ENCODE results near the gene HTR4.
"Not testable (repeated sequence)": the region's sequence is repeated elsewhere in the genome, so short reads cannot be mapped to it uniquely, and the experiment has no call there.

Gene HTR4, protein sequence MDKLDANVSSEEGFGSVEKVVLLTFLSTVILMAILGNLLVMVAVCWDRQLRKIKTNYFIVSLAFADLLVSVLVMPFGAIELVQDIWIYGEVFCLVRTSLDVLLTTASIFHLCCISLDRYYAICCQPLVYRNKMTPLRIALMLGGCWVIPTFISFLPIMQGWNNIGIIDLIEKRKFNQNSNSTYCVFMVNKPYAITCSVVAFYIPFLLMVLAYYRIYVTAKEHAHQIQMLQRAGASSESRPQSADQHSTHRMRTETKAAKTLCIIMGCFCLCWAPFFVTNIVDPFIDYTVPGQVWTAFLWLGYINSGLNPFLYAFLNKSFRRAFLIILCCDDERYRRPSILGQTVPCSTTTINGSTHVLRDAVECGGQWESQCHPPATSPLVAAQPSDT

DNA sequence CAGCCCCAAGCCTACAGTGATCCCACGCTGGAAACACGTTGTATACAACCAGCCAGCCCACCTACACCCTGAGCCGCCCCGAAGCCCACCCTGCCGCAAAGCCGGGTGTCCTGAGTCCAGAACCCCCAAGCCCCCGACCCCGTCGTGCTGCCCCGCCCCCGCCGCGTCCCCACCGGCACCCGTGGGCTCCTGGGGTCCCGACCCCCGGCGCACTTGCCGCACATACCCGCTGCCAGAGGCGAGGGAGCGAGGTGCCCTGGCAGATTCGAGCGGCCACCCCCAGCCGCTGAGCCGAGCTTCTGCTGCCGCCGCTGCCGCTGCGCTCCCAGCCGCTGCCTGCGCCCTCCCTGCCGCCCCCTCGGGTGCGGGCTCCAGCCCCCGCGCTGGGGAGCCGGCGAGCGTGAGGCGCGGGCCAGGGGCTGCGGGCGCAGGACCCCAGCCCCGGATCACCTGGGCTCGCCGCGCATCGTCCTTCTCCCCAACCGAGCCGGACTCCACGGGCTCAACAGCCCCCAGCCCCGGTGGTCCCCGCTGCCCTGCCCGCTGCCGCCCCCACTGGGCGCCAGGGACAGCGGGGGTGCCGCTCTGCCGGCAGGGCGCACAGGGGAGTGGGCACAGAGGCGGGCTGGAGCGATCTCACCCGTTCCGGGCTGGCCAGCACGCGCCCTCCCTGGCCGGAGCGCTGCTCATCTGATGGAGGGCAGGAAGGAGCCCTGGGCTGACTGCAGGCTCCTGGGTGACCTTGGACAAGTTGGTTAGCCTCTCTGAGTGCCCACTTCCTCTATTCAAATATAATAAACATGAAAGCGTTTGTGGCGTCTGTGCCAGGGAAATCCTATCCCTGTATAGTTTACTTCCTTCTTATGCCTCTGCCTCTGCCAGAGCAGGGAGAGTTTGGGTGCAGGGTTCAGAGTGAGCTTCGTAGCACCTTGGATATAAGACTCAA lies at the start of gene HTR4:
Gene HTR4 (minus strand): TSS at position 692 of the 946 bp plus-strand sequence. CDS start 17,513 bp downstream, outside the sequence.
- DNase-seq (ENCODE audit: low read depth in 2 of 2), result no peak

DNA sequence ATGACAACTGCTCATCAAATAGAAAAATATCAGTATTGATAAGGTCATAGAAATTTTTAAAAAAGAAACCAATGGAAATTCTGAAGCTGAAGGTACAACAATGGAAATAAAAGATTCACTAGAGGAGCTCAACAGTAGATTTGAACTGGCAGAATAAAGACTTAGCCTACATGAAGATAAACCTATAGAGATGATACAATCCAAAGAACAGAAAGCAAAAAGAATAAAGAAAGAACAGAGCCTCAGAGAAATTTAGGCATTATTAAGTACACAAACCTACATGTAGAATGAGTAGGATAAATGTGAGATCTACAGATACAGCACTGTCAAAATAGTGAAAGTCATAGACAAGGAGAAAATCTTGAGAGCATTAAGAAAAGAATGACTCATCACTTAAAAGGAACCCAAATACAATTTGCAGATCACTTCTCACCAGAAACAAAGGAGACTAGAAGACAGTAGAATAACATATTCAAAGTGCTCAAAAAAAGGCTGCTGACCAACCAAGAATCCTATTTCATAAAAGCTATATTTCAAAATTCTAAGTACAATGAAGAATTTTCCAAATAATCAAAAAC lies 47.8 kb upstream of the HTR4 start:
- no peak for DNase-seq (ENCODE audit: low read depth in 2 of 2)

GRCh38 chr5:148699028-148699427 lies 44.7 kb upstream of the HTR4 start:
- DNase-seq (ENCODE audit: low read depth in 2 of 2), result no peak

DNA sequence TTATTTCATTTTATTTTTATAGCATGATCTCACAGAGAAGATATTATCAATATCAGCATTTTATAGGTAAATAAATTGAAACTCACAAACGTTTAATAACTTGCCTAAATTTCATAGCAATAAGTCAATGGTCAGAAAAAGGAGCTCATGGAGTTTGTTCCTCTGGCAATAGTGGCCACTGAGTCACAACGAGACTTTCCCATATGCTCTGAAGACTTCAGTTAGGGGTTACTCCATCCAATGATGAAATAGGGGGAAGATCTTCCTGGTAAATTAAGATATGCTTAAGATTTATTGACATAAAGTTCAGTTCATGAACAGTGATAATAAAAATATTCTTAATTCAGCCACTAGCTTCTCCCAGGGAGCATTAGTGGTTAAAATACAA lies 43.5 kb upstream of the HTR4 start:
- DNase-seq (ENCODE audit: low read depth in 2 of 2), result no peak

DNA sequence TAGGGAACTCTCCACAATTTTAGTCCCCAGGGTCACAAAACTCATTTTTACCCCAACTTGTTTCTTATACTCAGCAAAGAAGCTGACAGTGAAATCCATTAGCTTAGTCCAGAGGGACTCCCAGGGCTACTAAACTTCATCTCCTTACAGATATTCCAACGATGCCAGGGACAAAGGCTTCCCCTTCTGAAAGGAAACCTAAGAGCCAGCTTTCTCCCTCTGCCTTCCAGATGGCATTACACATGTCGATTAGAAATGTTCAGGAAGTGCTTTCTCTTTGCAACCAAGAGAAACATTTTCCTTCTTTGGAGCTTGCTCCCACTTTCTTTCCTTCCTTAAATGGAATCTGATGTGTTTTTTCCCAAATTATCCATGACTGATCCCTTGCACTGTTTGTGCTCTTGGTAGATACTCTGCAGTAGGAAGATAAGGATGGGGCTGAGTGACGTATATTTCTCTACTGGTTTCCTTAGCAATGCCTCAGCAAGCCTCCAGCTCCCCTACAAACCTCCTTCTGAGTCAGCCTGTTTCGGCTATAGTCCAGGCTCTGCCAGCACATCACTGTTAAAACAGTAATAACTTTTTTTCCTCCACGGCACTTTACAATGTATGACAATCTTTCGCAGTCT lies 43.0 kb upstream of the HTR4 start:
- no peak for DNase-seq (ENCODE audit: low read depth in 2 of 2)

- no peak for DNase-seq (ENCODE audit: low read depth in 2 of 2)
Measured at GRCh38 chr5:148696187-148697036, 42.1 kb upstream of the HTR4 start.

DNA sequence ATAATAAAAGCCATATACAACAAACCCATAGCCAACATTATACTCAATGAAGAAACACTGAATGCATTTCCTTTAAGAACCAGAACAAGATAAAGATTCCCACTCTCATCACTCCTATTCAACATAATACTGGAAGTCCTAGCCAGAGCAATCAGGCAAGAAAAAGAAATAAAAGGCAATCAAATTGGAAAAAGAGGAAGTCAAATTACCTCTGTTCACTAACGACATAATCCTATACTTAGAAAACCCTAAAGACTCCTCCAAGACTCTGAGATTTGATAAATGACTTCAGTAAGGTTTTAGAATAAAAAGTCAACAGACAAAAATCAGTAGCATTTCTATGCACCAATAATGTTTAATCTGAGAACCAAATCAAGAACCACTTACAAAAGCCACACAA lies 36.6 kb upstream of the HTR4 start:
- DNase-seq (ENCODE audit: low read depth in 2 of 2), result no peak

DNA sequence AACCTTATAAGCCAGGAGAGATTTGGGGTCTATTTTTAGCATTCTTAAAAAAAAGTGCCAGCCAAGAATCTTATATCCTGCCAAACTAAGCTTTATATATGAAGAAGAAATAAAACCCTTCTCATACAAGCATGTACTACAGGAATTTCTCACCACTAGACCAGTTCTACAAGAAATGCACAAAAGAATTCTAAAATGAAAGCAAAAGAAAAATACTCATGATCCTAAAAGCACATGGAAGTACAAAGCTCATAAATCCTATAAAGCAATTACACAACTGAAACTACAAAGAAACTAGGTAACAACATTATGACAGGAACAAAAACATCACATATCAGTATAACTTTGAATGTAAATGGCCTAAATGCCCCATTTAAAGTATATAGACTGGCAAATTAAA lies 34.5 kb upstream of the HTR4 start:
- no peak for DNase-seq (ENCODE audit: low read depth in 2 of 2)

- no peak for DNase-seq (ENCODE audit: low read depth in 2 of 2)
Measured at GRCh38 chr5:148687871-148688270, 33.5 kb upstream of the HTR4 start.

DNA sequence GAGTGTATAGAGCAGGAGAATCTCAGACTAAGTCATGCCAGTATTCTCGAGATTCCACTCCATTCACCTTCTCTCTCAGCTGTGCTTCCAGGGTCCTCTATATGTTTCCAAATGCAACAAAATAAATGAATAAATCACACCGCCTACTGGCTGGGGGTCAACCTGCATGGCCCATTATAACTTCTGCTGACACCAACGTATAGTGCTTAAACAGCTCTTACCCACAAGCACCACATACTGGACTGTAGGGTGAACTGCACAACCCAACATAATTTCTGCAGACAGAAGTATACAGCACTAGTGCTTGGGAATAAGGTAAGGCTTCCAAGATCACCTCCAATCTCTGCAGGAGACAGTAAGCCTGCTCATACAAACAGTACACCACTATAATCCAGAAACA lies 33.1 kb upstream of the HTR4 start:
- no peak for DNase-seq (ENCODE audit: low read depth in 2 of 2)

DNA sequence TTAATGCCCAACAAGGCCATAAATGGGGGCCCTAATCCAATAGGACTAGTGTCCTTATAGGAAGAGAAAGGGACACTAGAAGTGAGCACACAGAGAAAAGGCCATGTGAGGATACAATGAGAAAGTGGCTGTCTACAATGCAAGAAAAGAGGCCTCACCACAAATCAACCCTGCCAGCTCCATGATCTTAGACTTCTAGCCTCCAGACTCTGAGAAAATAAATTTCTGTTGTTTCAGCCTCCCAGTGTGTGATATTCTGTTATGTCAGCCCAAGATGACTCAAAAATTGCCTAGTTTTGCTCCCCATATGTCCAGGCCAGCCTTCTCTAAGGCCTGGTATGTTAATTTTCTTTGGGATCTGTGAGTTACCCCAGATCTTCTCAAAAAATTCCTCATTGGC lies 32.3 kb upstream of the HTR4 start:
- no peak for DNase-seq (ENCODE audit: low read depth in 2 of 2)

- DNase-seq (ENCODE audit: low read depth in 2 of 2), result no peak
Measured at GRCh38 chr5:148685520-148686134, 31.3 kb upstream of the HTR4 start.

- no peak for DNase-seq (ENCODE audit: low read depth in 2 of 2)
Measured at GRCh38 chr5:148684528-148684927, 30.2 kb upstream of the HTR4 start.

DNA sequence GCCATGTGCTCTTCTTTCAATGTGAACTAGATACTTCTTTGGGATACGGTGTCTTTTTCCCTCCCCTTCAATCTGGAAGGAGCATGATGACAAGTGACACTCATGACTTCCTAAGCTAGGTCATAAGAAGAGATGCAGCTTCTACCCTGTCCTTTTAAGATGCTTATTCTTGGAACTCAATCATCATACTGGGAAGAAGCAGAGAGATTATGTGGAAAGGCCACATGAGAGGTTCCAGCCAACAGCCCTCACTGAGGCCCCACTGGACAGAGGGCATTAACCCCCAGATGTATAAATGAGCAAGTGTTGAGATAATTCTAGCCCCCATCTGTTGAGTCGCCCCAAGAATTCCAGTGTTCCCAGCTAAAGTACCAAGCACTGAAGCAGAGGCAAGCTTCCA lies 29.3 kb upstream of the HTR4 start:
- DNase-seq (ENCODE audit: low read depth in 2 of 2), result no peak

DNA sequence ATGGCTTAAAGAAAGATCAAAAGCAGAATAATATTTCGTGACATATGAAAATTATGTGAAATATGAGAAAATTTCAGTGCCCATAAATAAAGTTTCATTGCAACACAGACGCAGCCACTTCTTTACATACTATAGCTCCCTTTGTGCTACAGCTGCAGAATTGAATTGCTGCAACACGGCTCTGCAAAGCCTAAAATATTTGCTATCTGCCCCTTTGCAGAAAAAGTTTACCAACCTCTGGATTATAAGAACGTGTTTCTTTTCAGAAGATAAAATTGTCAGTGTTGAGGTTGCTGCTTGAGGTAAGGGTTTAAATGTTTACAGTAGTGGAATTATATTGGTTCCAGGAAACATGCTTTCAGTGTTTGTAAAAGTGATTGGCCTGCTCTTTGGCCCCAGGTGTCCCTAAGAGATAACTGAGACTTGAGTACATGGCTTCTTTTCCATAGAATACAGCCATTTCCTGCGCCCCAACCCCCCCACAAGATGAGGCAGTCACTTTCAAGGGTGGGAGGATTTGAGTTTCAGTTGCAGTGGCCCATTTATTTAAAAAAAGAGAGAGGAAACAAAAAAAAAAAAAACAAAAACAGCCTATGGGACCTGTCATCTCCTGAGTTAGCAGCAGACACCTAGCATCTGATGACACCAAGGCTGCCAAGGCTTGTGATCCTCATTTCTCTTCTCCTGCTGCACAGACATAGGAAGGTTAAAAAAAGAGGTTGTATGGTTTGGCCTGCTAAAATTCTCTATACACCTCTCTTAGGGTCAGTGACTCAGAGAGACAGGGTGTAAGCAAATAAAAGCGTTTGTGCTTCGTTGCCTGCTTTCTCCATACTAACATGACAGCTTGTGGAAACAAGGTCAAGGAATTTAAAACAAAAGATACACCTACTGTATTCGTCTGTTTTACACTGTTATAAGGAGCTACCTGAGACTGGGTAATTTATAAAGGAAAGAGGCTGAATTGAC lies 28.0 kb upstream of the HTR4 start:
- DNase-seq (ENCODE audit: low read depth in 2 of 2), result no peak

DNA sequence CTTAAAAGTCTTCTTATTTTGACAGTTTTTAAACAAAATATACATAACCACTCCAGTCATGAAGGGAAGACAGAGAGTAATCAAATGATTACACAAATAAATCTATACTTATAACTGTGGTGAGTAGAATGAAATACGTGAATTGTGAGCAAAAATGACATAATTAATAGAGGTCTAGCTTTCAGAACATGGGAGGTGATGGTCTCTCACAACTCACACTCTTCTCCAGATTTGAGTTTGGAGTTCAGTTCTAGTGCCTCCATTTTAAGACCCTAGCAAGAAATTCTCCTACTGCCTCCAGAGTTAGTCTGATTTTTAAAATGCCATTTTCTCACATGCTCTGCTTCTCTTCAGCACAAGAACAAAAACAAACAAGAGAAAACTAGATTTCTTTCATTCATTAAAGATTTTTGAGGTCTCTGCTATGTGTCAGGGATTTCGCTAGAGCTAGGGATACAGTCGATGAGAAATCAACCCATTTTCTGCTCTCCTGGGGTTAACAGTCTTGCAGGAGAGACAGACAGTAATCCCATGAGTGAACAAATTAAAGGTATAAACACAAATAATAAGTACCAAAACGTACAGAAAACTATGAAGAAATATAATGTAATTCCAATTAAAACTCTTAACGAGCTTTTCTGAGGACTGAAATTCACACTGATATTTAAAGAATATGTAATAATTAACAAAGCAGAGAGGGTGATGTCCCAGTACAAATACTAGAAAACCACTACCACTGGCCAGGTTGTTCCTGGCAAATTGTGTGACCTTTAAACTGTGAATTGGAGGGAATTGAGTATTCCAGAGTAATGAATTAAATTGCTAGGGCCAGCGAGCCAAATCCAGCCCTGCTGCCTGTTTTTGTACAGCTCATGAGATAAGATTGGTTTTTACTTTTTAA lies 27.1 kb upstream of the HTR4 start:
- no peak for DNase-seq (ENCODE audit: low read depth in 2 of 2)

GRCh38 chr5:148673704-148674103 lies 19.4 kb upstream of the HTR4 start:
- DNase-seq (ENCODE audit: low read depth in 2 of 2), result not testable (repeated sequence)

DNA sequence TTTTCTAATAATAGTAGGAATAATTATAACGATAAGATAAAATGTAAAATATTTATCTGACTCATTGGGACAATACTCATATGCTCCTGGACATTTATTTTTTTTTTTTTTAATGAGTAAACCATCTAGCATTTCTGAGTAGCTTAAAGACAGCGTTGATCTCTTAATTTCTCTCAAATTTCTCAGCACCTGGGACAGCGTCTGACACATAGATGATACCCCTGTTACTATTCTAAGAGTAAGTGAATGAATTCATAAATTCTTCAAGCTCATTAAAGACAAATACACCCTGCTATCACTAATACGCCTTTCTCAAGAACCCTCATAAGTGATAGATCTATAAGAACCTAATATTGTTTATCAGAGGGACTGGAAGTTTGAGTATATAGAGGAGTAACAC lies 12.0 kb upstream of the HTR4 start:
- no peak for DNase-seq (ENCODE audit: low read depth in 2 of 2)
